HG03025 (cell line): ENCODE results near the gene BARX1.

ENCODE experiments used
- ATAC-seq: cut with Tn5 transposase; IDR thresholded peaks from one replicate; pipeline ENCODE4 v1.9.1; 2021; ENCODE audit warnings: mild to moderate bottlenecking, moderate library complexity; ENCODE audit not compliant: unreplicated experiment, low FRiP score

Gene BARX1

GRCh38 chr9:93929231-93929630 lies 25.9 kb downstream of the BARX1 start:
- no peak for ATAC-seq

GRCh38 chr9:93922535-93922934 lies 32.6 kb downstream of the BARX1 start:
- no peak for ATAC-seq

- ATAC-seq, result no peak
These were observed 34.9 kb downstream of the BARX1 start for GRCh38 chr9:93920131-93920800.

- no peak for ATAC-seq
These were observed 37.1 kb downstream of the BARX1 start for GRCh38 chr9:93918061-93918460.

- no peak for ATAC-seq
These were observed 37.9 kb downstream of the BARX1 start for GRCh38 chr9:93917121-93917853.

- no peak for ATAC-seq
These were observed 38.8 kb downstream of the BARX1 start for GRCh38 chr9:93916358-93916757.

GRCh38 chr9:93911801-93912554 lies 43.2 kb downstream of the BARX1 start:
- no peak for ATAC-seq

GRCh38 chr9:93911136-93911745 lies 43.9 kb downstream of the BARX1 start:
- ATAC-seq, result no peak

- no peak for ATAC-seq
These were observed 44.6 kb downstream of the BARX1 start for GRCh38 chr9:93910598-93910997.

- ATAC-seq, result no peak
These were observed 45.0 kb downstream of the BARX1 start for GRCh38 chr9:93910196-93910595.

- no peak for ATAC-seq
These were observed 45.9 kb downstream of the BARX1 start for GRCh38 chr9:93909242-93909616.

GRCh38 chr9:93908591-93909241 lies 46.4 kb downstream of the BARX1 start:
- ATAC-seq, result no peak

- no peak for ATAC-seq
These were observed 47.5 kb downstream of the BARX1 start for GRCh38 chr9:93907551-93908199.

- ATAC-seq, result no peak
These were observed 48.8 kb downstream of the BARX1 start for GRCh38 chr9:93906195-93906880.

GRCh38 chr9:93905473-93906133 lies 49.6 kb downstream of the BARX1 start:
- ATAC-seq, result no peak

- no peak for ATAC-seq
These were observed 50.3 kb downstream of the BARX1 start for GRCh38 chr9:93904649-93905472.

GRCh38 chr9:93903886-93904648 lies 51.1 kb downstream of the BARX1 start:
- no peak for ATAC-seq
